Stimulated activated CD4-positive, alpha-beta T cell treated with anti-CD3 and anti-CD28 coated beads, Interleukin-12 subunit alpha, Interleukin-12 subunit beta, amount 100 ng/mL, for 48 hours (primary cell): ENCODE measurements around the gene NRP1.

Experiments
- DNase-seq, 3 donors: peaks; one replicate each; pipeline ENCODE4 v3.0.0-alpha.2; 2020; ENCODE audit warnings: low read depth in 2 of 3, low spot score in 1 of 3

The NRP1 gene

GRCh38 chr10:33192190-33192589, 142.3 kb downstream of the NRP1 start:
- no peak for DNase-seq

GRCh38 chr10:33190406-33190805, 144.1 kb downstream of the NRP1 start:
- no peak for DNase-seq

- DNase-seq = no peak
Measured at GRCh38 chr10:33189808-33190207, 144.7 kb downstream of the NRP1 start.

GRCh38 chr10:33189363-33189762, 145.1 kb downstream of the NRP1 start:
- no peak for DNase-seq

- DNase-seq = no peak
Measured at GRCh38 chr10:33187427-33187999, 147.0 kb downstream of the NRP1 start.

- DNase-seq = no peak
Measured at GRCh38 chr10:33186150-33186549, 148.3 kb downstream of the NRP1 start.

GRCh38 chr10:33183655-33184054, 150.8 kb downstream of the NRP1 start:
- DNase-seq = no peak

GRCh38 chr10:33180921-33181320, 153.5 kb downstream of the NRP1 start:
- no peak for DNase-seq

- DNase-seq = no peak
Measured at GRCh38 chr10:33180390-33180789, 154.1 kb downstream of the NRP1 start.

GRCh38 chr10:33179067-33179466, 155.4 kb downstream of the NRP1 start:
- no peak for DNase-seq

- no peak for DNase-seq
Measured at GRCh38 chr10:33178026-33178755, 156.3 kb downstream of the NRP1 start.

GRCh38 chr10:33176688-33177087, 157.8 kb downstream of the NRP1 start:
- no peak for DNase-seq

- DNase-seq = no peak
Measured at GRCh38 chr10:33174674-33175434, 159.6 kb downstream of the NRP1 start.

GRCh38 chr10:33165911-33166310, 168.6 kb downstream of the NRP1 start:
- DNase-seq = no peak

GRCh38 chr10:33164060-33164709, 170.3 kb downstream of the NRP1 start:
- no peak for DNase-seq

GRCh38 chr10:33162248-33162575, 172.3 kb downstream of the NRP1 start:
- no peak for DNase-seq

- no peak for DNase-seq
Measured at GRCh38 chr10:33161550-33162247, 172.8 kb downstream of the NRP1 start.

GRCh38 chr10:33160151-33160550, 174.3 kb downstream of the NRP1 start:
- no peak for DNase-seq

GRCh38 chr10:33157103-33157502, 177.4 kb downstream of the NRP1 start:
- no peak for DNase-seq

GRCh38 chr10:33155720-33156638, 178.5 kb downstream of the NRP1 start:
- DNase-seq = no peak
